Type B pancreatic cell (in vitro differentiated cells): ENCODE results near the gene CCT6A. TPM values are rescaled to one million over a fixed set of nuclear protein-coding genes. Genes with fewer than 3 reads are reported as not detected.
"Not testable (repeated sequence)": the region's sequence is repeated elsewhere in the genome, so short reads cannot be mapped to it uniquely, and the experiment has no call there.

ENCODE experiments used
- DNase-seq: peaks from one replicate; pipeline ENCODE4 v3.0.0; 2021; ENCODE audit warnings: mixed read lengths; ENCODE audit not compliant: unreplicated experiment; ENCODE audit errors: extremely low spot score
- H3K27ac Mint-ChIP-seq: 2 replicates; pipeline ENCODE4 v1.8.0; 2021; ENCODE audit warnings: mild to moderate bottlenecking, mixed read lengths
- H3K27me3 Mint-ChIP-seq: 2 replicates; pipeline ENCODE4 v1.8.0; 2021; ENCODE audit warnings: mixed read lengths
- H3K36me3 Mint-ChIP-seq: 2 replicates; pipeline ENCODE4 v1.8.0; 2021; ENCODE audit warnings: mixed read lengths
- H3K4me1 Mint-ChIP-seq: one replicate; pipeline ENCODE4 v1.8.0; 2021; ENCODE audit warnings: mixed read lengths; ENCODE audit not compliant: unreplicated experiment
- H3K4me3 Mint-ChIP-seq: 2 replicates; pipeline ENCODE4 v1.8.0; 2021; ENCODE audit warnings: mild to moderate bottlenecking, mixed read lengths
- H3K9me3 Mint-ChIP-seq: 2 replicates; pipeline ENCODE4 v1.8.0; 2021; ENCODE audit warnings: mixed read lengths
- CTCF ChIP-seq: fragments of 200-600 bp; sonication (generic); conservative IDR thresholded peaks from 2 replicates; pipeline ENCODE4 v1.5.0; 2021; ENCODE audit warnings: antibody characterized with exemption, mild to moderate bottlenecking
- total RNA-seq: library from RNA; stranded (reverse); gene quantifications from 2 replicates; pipeline ENCODE4 v1.2.1, GENCODE V29; 2021; ENCODE audit warnings: low replicate concordance

Gene CCT6A
- total RNA-seq, 1 donor from 2014 or later, result 151 TPM

GRCh38 chr7:56074371-56074791, 22.8 kb downstream of the CCT6A start:
- peak overlapping the region; percentile 51 for H3K27ac Mint-ChIP-seq
- H3K27me3 Mint-ChIP-seq, result no peaks in the 10 kb centered on the region
- peak; percentile 81 for DNase-seq

GRCh38 chr7:56077681-56078080, 26.1 kb downstream of the CCT6A start:
- no peaks in the 10 kb centered on the region for H3K27me3 Mint-ChIP-seq
- no peak overlapping the region for H3K4me3 Mint-ChIP-seq

More at GRCh38 chr7:56074371-56074791, 22.8 kb downstream of the CCT6A start:
- peak; percentile 93 for TF ChIP-seq CTCF
- Mint-ChIP-seq H3K4me3 (peak overlapping the region; percentile 13), H3K36me3 (peaks cover 13% of the 10 kb centered on the region), H3K9me3 (no peaks in the 10 kb centered on the region), H3K4me1 (peaks cover 6% of the 10 kb centered on the region)

GRCh38 chr7:56078196-56078595, 26.6 kb downstream of the CCT6A start:
- Mint-ChIP-seq H3K27me3 (no peaks in the 10 kb centered on the region), H3K4me1 (peaks cover 6% of the 10 kb centered on the region), H3K36me3 (peaks cover 5% of the 10 kb centered on the region), H3K27ac (no peak overlapping the region), H3K4me3 (no peak overlapping the region), H3K9me3 (no peaks in the 10 kb centered on the region)
- no peak for TF ChIP-seq CTCF
- DNase-seq, result no peak

More at GRCh38 chr7:56077681-56078080, 26.1 kb downstream of the CCT6A start:
- Mint-ChIP-seq H3K27ac (no peak overlapping the region), H3K36me3 (peaks cover 9% of the 10 kb centered on the region), H3K4me1 (peaks cover 6% of the 10 kb centered on the region), H3K9me3 (no peaks in the 10 kb centered on the region)
- DNase-seq, result no peak
- TF ChIP-seq CTCF, result no peak

GRCh38 chr7:56079450-56080185, 28.1 kb downstream of the CCT6A start:
- Mint-ChIP-seq H3K36me3 (no peaks in the 10 kb centered on the region), H3K27ac (no peak overlapping the region), H3K4me1 (no peaks in the 10 kb centered on the region), H3K27me3 (no peaks in the 10 kb centered on the region), H3K9me3 (no peaks in the 10 kb centered on the region), H3K4me3 (no peak overlapping the region)
- no peak for TF ChIP-seq CTCF
- no peak for DNase-seq

GRCh38 chr7:56080726-56081435, 29.3 kb downstream of the CCT6A start:
- H3K4me3 Mint-ChIP-seq, H3K36me3 Mint-ChIP-seq, H3K4me1 Mint-ChIP-seq, DNase-seq, H3K27ac Mint-ChIP-seq, H3K9me3 Mint-ChIP-seq, H3K27me3 Mint-ChIP-seq: not testable (repeated sequence)

- Mint-ChIP-seq H3K9me3 (no peaks in the 10 kb centered on the region), H3K4me1 (no peaks in the 10 kb centered on the region), H3K27ac (no peak overlapping the region), H3K36me3 (no peaks in the 10 kb centered on the region), H3K4me3 (no peak overlapping the region), H3K27me3 (no peaks in the 10 kb centered on the region)
- no peak for TF ChIP-seq CTCF
- DNase-seq, result no peak
Observed at GRCh38 chr7:56081626-56082340, 30.2 kb downstream of the CCT6A start.
